Large intestine (tissue), 3 donors: Measurements from ENCODE around the gene KIF5A. TPM values are rescaled to one million over a fixed set of nuclear protein-coding genes. Genes with fewer than 3 reads are reported as not detected.

Experiments used
- DNase-seq, 2 donors: peaks; one replicate each; pipeline versions ENCODE4 v3.0.0 to v3.0.0-alpha.2; 2013
- H3K27ac ChIP-seq: one replicate; pipeline ENCODE4 v1.5.1; 2013; ENCODE audit warnings: low read length
- H3K27me3 ChIP-seq: 2 replicates; pipeline ENCODE4 v1.6.1; 2013; ENCODE audit warnings: low read length; ENCODE audit not compliant: control insufficient read depth, insufficient read depth
- H3K36me3 ChIP-seq: 2 replicates; pipeline ENCODE4 v1.6.1; 2013; ENCODE audit warnings: low read length; ENCODE audit not compliant: control insufficient read depth, insufficient read depth
- H3K4me1 ChIP-seq: one replicate; pipeline ENCODE4 v1.6.1; 2013; ENCODE audit warnings: low read length; ENCODE audit not compliant: control insufficient read depth, insufficient read depth
- H3K4me3 ChIP-seq: one replicate; pipeline ENCODE4 v1.5.1; 2013; ENCODE audit warnings: low read length
- H3K9me3 ChIP-seq: one replicate; pipeline ENCODE4 v1.6.1; 2013; ENCODE audit warnings: mild to moderate bottlenecking, low read depth, low read length, moderate library complexity; ENCODE audit not compliant: control insufficient read depth
- WGBS: methylation state at CpG from one replicate; pipeline ENCODE4 v1.1.5; 2013; ENCODE audit warnings: low lambda C conversion rate; ENCODE audit not compliant: insufficient coverage; 5-methylcytosine and 5-hydroxymethylcytosine counted together
- polyA plus RNA-seq: library from polyadenylated mRNA; unstranded; fragments of 120-200 nt; gene quantifications from one replicate; pipeline ENCODE4 v1.2.1, GENCODE V29; 2013

The KIF5A gene
- polyA plus RNA-seq, 1 donor, result 12.3 TPM

DNA sequence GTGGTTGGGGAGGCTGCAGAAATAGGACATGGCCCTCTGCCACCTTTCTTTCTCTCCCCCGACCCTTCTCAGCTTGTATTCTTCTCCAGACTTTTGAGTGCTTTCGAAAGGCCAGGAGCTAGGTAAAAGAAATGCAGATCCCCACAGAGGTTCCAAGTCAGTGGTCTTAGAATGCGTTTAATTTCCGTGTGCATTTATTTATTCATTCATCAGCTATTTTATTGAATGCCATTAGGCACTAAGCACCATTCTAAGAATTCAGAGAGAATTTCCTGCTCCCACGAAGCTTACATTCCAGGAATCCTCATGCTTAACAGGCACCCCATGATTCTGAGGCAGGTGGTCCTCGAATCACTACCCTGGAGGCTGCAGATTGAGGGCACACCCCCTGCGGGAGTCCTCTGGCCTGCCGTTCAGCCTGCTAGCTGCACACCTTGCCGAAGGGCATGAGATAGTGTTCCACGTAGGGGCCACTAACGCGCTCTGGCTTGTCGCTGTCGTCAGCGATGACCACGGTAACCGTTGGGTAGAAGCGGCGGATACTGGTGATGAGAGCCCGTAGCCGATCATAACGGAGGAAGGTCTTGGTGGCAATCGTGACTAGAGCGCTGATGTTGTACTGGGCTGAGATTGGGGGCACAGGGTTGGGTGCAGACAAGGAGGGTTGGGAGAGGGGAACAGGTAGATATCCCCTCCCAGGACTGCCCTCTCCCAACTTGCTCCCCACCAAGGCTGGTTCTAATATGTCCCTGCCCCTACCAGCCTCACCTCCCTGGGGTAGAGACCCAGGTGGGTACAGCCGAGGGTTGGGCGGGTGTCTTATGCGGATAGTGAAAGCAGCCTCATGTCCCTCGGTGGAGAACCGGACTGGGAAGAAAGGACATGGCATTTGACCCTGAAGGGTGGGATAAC, 78.7 kb downstream of the KIF5A start:
- WGBS, result 0% methylated on average over 1 of the region's 29 CpGs
- Histone ChIP-seq H3K4me3 (no peak overlapping the region), H3K4me1 (peaks cover 16% of the 10 kb centered on the region), H3K36me3 (no peaks in the 10 kb centered on the region), H3K27me3 (peaks cover 98% of the 10 kb centered on the region), H3K27ac (no peak overlapping the region), H3K9me3 (peaks cover 18% of the 10 kb centered on the region)
- no peak for DNase-seq

DNA sequence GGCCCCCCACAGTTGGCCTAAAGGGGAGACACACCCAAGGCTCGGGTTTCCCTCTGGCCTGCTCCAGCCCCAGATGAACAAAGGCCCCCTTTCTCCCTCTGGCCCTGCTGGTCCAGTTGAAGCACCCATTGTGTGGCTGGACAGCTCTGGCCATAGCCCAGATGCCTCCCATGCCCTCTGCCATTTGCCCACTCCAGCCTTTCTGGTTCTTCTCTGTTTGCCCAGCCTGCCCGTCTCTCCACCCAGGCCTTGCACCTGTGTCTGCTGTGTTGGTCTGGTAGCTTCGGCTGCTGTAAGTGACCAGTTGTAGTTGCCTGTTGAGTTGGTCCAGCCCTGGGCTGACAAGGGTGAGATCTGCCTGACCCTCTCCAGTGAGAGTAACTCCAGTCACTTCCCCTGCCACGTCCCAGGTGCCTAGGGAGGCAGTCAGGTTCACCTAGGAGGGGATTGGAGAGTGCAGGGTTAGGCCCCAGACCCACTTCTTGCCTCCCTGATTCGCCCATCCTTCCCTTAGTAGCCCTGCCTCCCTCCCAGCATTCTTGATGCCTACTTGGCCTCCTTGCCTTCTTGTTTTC, 80.1 kb downstream of the KIF5A start:
- no peak for DNase-seq
- Histone ChIP-seq H3K9me3 (peaks cover 18% of the 10 kb centered on the region), H3K27ac (no peak overlapping the region), H3K27me3 (peaks cover 94% of the 10 kb centered on the region), H3K36me3 (no peaks in the 10 kb centered on the region), H3K4me3 (no peak overlapping the region), H3K4me1 (peaks cover 16% of the 10 kb centered on the region)
- no CpG with 5 or more reads among the region's 5 CpGs for whole genome bisulfite sequencing

DNA sequence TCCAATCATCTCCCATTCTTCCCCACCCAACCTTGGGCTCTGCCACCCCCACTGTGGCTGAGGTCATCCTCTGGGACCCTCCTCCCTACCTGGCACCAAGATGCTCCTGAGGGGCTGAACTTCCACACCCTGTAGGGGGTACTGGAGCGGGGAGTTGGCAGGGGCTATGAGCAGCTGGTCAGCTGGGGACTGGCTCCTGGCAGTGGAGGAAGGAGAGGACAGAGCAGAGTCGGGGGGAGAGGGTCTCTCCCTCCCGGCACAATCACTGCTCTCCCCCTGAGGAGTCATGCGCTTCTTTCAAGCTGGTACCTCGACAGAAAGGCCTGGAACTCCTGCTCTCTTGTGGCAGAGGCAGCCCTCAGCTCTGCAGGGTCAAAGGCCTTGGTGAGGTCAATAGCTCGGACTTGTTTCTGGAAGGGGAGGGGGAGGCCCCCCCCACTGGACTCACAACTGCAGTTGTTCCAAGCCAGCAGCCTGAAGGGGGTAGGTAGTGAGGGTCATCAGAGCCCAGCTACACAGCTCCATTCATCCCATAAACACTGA, 81.1 kb downstream of the KIF5A start:
- Histone ChIP-seq H3K4me1 (peaks cover 16% of the 10 kb centered on the region), H3K36me3 (no peaks in the 10 kb centered on the region), H3K9me3 (peaks cover 18% of the 10 kb centered on the region), H3K4me3 (no peak overlapping the region), H3K27me3 (peaks cover 94% of the 10 kb centered on the region), H3K27ac (no peak overlapping the region)
- WGBS, result no CpG with 5 or more reads among the region's 6 CpGs
- DNase-seq, result no peak

DNA sequence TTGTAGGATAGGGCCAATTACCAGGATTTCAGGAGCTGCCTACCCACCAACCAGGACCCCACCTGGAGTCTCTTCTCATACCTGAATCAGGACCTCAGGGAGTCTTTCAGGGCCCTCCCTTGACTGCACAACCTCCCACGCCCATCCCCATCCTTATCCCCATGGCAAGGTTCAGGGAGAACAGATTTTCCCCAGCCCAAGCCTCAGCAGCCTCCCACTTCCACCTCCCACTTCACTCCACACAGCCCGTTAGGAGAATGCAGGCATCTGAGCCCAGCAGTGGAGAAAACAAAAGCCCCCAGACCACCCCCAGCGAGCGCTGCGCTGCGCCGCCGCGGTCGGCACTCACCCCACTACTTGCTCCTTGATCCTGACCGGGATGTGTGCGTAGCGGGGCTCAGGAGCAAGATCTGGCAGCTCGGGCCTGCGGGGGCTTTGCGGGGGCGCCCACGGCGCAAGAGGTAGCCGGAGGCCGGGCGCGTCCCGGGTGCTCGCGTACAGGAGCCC, 81.8 kb downstream of the KIF5A start:
- H3K36me3 ChIP-seq, result no peaks in the 10 kb centered on the region
- DNase-seq, result no peak
- H3K4me1 ChIP-seq, result peaks cover 16% of the 10 kb centered on the region
- peaks cover 18% of the 10 kb centered on the region for H3K9me3 ChIP-seq
- WGBS, result no CpG with 5 or more reads among the region's 26 CpGs
- no peak overlapping the region for H3K27ac ChIP-seq
- H3K4me3 ChIP-seq, result peak overlapping the region; percentile 16
- H3K27me3 ChIP-seq, result peaks cover 90% of the 10 kb centered on the region

DNA sequence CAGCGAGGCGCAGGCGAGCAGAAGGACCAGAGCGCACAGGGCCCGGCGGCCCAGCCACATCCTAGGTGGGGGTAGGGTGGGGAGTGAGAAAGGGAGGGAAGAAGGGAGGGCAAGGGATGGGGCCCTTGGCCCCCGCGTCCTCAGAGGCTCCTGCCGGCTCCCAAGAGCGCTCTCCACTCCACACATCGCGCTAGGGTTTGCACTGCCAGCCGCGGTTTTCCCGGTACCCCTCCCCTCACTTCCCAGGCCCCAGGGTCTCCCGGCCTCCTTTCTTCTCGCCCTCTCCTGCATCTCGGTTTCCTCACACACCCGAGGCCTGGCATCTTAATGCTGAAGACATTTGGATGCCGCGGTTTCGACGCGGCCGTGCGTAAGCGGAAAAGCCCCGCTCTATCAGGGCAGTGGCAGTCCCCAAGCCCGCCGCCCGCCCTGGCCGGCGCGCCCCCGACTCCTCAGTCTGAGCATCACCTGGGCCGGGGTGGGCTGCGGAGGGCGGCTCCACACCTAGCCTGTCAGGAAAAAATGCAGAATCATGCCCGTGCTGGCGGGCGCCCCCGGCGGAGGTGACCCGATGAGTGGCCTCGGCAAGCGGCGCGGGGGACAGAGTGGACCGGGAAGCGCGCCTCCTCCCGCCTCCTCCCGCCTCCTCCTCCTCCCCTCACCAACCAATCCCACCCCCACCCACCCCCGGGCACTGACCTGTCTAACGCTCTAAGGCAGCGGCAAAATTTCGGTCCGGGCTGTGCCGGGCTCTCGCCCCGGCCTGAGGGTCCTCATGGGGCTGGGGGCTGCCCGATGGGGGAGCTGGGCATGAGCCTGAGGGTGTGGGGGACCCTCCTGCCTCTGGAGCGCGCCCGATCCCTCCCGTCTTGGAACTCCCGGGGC, 82.5 kb downstream of the KIF5A start:
- peaks cover 83% of the 10 kb centered on the region for H3K27me3 ChIP-seq
- DNase-seq, result peak in 1 of 2 donors; percentile 18
- peak overlapping the region; percentile 31 for H3K4me3 ChIP-seq

DNA sequence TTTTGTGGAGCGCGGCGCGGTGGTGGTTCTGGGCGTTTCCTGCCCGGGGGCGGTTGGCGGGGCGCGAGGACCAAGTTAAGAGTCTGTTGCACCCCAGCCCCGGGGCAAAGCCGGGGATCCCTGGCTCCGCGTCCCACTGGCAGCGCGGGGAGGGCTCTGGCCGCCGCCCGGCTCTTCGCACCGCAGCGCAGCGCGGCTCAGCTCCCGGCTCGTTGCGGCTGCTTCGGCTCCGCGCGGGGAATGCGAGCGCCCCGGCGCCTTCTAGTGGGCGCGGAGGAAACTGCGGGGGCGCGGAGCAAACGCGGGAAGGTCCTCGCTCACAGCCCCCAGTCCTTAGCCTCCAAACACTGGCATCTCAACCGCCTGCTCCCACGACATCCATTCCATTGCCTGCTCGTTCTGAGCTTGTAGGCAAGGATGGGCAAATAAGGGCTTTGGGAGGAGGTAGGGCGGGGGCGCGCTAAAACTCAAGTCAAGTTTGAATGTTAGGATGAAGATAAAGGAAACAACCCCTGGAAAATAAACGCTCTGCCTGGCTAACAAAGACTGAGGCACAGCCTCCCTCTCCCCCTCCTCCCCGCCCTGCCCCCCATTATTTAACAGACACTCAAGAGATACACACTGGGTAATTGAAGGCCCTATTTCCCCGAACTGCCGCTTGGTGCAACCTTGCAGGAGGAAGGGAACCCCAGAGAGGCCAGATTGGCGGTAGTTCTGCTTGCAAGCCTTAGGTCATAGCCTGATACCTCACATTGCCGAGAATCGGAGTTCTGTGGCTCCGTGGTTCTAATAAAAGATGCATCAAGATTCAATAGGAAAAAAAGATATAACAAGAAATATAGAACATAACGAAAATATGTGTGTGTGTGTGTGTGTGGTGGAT, 83.4 kb downstream of the KIF5A start, which contains the start of gene B4GALNT1:
TSS of gene B4GALNT1 (minus strand) at position 244 of the 883 bp plus-strand sequence. CDS start 1,069 bp downstream, outside the sequence.
- Histone ChIP-seq H3K36me3 (no peaks in the 10 kb centered on the region), H3K9me3 (peaks cover 10% of the 10 kb centered on the region), H3K27ac (no peak within 1 kb of the TSS), H3K27me3 (peaks cover 75% of the 10 kb centered on the region), H3K4me1 (peaks cover 7% of the 10 kb centered on the region), H3K4me3 (peak within 1 kb of the TSS; percentile 31)
- peak in 1 of 2 donors; percentile 64 for DNase-seq
- WGBS, result 23% methylated on average over 4 of the region's 58 CpGs

More for the DNA sequence above, 82.5 kb downstream of the KIF5A start:
- H3K36me3 ChIP-seq, result no peaks in the 10 kb centered on the region
- peaks cover 18% of the 10 kb centered on the region for H3K9me3 ChIP-seq
- no peak overlapping the region for H3K27ac ChIP-seq
- WGBS, result no CpG with 5 or more reads among the region's 67 CpGs
- peaks cover 16% of the 10 kb centered on the region for H3K4me1 ChIP-seq

Other genes with a start within 250 kb of the KIF5A start
- gene R3HDM2, start 119.0 kb upstream of the KIF5A start, polyA plus RNA-seq, result 64.2 TPM
- gene INHBC, start 115.3 kb upstream of the KIF5A start, polyA plus RNA-seq, result 0.40 TPM
- gene INHBE, start 94.7 kb upstream of the KIF5A start, polyA plus RNA-seq, result 0.28 TPM
- 7.3 TPM for gene GLI1, start 90.3 kb upstream of the KIF5A start, polyA plus RNA-seq
- 16.1 TPM for gene ARHGAP9, start 70.2 kb upstream of the KIF5A start, polyA plus RNA-seq
- gene MARS1, start 62.0 kb upstream of the KIF5A start, polyA plus RNA-seq, result 81.9 TPM
- 39.9 TPM for gene DDIT3, start 29.5 kb upstream of the KIF5A start, polyA plus RNA-seq
- gene MBD6, start 27.2 kb upstream of the KIF5A start, polyA plus RNA-seq, result 67.7 TPM
- gene DCTN2, start 2.9 kb upstream of the KIF5A start, polyA plus RNA-seq, result 136 TPM
- 26.0 TPM for gene PIP4K2C, start 41.1 kb downstream of the KIF5A start, polyA plus RNA-seq
- 25.9 TPM for gene DTX3, start 54.8 kb downstream of the KIF5A start, polyA plus RNA-seq
- gene ARHGEF25, start 61.4 kb downstream of the KIF5A start, polyA plus RNA-seq, result 17.8 TPM
- 2.4 TPM for gene B4GALNT1, start 83.2 kb downstream of the KIF5A start, polyA plus RNA-seq
- gene OS9, start 144.1 kb downstream of the KIF5A start, polyA plus RNA-seq, result 264 TPM
- gene AGAP2, start 188.7 kb downstream of the KIF5A start, polyA plus RNA-seq, result 2.9 TPM
- gene TSPAN31, start 195.0 kb downstream of the KIF5A start, polyA plus RNA-seq, result 62.2 TPM
- gene CDK4, start 202.3 kb downstream of the KIF5A start, polyA plus RNA-seq, result 196 TPM
- 28.1 TPM for gene MARCHF9, start 205.1 kb downstream of the KIF5A start, polyA plus RNA-seq
- gene CYP27B1, start 217.0 kb downstream of the KIF5A start, polyA plus RNA-seq, result 1.8 TPM
- 22.8 TPM for gene METTL1, start 222.1 kb downstream of the KIF5A start, polyA plus RNA-seq
- gene EEF1AKMT3, start 222.6 kb downstream of the KIF5A start, polyA plus RNA-seq, result 8.0 TPM
- gene TSFM, start 232.7 kb downstream of the KIF5A start, polyA plus RNA-seq, result 36.0 TPM